Head of caudate nucleus (tissue), 42 donors: Measurements from ENCODE around the gene SH2B3.

ENCODE experiments used
- DNase-seq, 42 donors: peaks; one replicate each; pipeline versions ENCODE4 v3.0.0 to v3.0.0-alpha.2; 2020 to 2021; ENCODE audit warnings: mixed read lengths in 7 of 42
- intact Hi-C: fragments of 100-400 bp; cut with DNase I; formaldehyde crosslinking; loops from one replicate; pipeline ENCODE4 v1.15.0; 2022

The SH2B3 gene

DNA sequence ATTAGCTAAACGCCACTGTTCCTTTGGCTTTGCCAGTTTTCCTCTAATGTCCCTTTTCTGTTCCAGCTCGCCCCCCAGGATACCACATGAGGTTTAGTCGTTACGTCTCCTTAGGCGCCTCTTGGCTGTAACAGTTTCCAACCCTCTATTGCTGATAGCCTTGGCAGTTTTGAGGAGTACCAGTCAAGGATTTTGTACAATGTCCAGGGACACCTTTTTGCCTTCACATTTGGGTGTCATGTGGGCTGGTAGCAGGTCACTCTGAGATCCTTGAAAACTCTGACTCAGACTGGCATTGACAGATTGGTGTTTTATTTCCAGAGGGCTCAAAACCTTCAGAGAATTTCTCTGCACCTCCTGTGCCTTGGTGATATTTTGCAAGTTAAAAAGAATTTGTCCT lies 14.1 kb downstream of the SH2B3 start:
- no peak for DNase-seq
- intact Hi-C loops = no loop called here

DNA sequence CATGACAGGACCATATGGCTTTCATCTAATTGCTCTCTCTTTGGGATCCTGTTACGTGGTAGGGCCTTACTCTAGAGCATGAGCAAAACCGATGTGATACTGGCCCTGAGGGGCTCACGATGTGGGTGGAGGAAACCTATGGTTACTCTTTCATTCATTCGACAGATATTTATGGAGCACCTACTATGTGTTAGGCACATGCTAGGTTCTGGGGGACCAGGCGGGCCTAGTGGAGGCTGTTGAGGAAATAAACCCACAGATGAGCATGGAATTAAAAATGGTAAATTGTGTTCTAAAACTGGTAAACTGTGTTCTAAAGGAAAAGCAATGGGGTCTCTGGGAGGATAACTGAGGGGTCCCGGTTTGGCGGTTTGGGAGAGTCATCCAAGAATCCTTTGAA lies 14.8 kb downstream of the SH2B3 start:
- DNase-seq = no peak
- intact Hi-C loops = no loop called here

DNA sequence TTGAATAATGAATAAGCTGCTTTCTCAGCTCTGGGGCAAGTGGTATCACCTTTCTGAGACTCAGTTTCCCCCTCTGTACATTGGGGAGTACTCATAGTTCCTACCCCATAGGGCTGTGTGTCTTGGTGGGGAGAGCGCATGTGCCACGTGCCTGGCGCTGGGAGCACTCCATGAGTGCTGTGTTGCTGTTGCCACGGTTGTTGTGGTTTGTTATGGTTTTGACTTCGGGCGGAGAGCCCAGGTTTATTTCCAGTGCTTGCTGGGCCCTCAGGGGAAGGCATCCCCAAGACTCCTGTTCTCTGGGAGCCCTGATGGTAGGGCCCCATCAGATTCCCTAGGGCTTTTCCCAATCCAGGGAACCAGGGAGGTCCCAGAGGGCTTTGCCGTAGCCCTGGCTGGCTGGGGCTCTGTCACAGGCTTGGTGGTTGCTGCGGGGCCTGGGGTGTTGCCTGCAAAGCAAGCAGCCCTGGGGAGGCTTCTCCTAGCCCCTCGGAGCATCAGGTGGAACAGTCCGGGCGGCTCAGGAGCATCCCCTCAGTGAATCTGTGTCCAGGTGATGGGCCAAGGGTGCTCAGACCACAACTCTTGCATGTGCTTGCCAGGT lies 18.6 kb downstream of the SH2B3 start:
- no peak for DNase-seq
- intact Hi-C loops = no loop called here

DNA sequence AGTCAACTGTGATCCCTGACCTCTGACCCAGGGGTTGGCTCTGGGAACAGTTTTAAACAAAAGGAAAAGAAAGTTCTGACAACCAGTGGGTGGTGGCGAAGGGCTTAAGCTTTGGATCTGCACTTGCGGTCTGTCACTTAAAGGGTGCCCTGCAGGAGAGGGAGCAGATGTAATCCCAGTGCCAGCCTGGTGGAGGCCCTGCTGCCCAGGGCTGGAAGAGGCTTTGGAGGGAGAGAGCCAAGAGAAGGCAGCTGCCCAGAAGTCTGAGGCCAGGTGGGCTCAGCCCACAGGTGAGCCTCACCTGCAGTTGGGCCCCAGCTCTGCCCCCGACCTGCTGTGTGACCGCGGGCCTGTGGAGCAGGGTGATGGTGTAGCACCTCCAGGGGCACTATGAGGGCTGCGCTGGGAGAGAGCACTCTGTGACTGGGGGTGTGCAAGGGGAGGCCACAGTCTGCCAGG lies 19.1 kb downstream of the SH2B3 start:
- no peak for DNase-seq
- intact Hi-C loops = no loop called here

DNA sequence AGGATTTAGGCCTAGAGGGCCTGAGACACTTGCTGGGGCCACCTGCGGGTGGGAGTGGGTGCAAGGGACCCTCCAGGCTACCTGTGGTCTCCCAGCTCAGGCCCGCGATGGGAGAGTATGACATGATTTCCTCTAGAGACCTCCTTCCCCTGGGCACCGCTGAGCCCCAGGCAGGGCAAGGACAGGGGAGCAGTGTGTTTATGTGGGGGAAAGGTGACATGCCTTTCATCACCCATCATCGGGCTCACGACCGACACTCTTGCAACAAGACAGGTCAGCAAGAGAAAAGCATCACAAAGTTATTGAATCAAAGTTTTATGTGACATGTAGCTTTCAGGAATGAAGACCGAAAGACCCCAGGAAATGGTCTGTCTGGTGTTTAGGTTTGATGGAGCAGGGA lies 19.9 kb downstream of the SH2B3 start:
- intact Hi-C loops = no loop called here
- no peak for DNase-seq

DNA sequence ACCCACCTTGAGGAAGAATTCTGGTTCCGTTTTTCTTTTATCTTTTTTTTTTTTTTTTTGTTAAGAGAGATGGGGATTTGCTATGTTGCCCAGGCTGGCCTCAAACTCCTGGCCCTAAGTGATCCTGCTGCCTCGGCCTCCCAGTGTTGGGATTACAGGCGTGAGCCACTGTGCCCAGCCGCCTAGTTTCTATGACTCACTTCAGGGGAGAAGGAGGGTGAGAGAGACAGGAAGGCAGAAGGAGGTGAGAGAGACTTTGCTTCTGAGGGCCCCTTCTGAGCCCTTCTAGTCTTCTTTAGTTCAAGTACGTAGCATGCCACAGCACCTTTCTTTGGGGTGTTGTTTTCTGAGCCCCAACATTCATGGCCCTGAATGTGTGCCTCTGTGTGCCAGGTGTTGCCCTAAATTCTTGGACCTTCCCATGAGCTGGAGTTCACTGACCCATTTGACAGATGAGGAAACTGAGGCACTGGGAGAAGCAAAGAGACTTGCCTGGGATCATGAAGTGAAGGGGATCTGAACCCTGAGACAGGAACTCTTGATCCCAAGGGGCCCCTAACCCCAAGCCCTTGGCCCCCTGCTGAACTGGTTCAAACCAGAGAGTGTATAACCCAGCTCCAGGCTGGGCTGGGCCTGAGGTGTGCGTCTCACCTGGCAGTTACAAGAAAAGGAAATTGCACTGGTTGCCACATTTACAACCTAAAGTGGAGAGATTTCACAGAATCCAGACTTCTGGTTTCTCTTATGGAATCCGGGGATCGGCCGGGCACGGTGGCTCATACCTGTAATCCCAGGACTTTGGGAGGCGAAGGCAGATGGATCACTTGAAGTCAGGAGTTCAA lies 20.8 kb downstream of the SH2B3 start:
- DNase-seq = no peak
- intact Hi-C loops = no loop called here

DNA sequence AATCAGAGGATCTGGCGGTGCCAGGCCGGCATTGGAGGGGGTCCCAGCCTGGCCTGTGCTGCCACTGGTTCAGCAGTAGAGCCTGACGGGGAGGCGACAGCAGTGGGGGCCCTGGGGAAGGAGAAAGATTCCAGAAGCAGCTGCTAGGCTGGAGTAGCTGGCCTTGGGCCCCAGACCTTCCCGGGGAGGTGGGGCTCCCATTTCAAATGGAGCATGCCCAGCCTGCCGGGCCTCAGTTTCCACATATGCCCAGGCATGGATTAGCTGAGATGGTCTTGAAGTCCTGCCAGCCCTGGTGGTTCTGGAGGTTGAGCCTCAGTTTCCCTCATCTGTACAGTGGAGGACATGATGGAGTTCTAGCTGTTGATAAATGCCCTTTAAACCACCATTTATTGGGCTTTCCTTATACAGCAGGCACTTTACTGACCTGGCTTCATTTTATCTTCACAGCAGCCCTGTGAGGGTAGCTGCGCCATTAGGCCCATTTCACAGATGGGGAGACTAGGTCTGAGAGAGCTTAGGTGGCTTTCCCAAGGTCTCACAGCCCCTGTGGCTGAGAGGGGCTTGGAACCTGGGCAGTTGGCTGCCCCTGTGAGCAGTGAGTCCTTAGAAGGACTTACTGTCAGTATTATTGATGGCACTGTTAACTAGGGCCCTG lies 21.8 kb downstream of the SH2B3 start:
- intact Hi-C loops = no loop called here
- no peak for DNase-seq

DNA sequence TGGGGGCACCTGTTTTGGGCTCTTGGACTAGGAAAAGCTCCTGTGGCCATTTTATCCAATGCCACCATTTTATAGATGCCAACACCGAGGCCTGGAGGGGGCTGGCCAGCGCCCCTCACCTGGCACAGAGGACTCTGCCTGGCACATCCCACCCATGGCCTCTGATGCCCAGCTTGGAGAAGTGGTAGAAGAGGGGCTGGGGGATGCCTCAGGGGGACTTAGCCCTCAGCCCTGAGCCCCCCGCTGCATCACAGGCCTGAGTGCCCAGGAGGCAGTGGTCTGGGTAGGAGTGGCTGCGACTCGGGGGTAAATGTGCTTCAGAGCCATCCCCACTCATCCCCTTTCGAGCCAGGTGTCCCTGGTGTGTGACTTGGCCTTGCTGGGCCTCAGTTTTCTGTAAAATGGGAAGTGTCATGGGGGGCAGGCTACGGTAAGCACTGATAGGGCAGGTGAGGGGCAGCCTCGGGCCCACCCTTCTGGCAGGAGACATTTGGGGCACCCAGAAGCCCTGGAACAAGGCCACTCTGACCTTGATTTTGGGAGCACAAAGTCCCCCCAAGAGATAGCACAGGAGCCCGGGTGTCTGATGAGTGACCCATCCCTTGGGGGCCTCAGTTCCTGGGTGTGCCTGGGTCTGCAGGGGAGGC lies 22.5 kb downstream of the SH2B3 start:
- intact Hi-C loops = no loop called here
- DNase-seq = no peak

DNA sequence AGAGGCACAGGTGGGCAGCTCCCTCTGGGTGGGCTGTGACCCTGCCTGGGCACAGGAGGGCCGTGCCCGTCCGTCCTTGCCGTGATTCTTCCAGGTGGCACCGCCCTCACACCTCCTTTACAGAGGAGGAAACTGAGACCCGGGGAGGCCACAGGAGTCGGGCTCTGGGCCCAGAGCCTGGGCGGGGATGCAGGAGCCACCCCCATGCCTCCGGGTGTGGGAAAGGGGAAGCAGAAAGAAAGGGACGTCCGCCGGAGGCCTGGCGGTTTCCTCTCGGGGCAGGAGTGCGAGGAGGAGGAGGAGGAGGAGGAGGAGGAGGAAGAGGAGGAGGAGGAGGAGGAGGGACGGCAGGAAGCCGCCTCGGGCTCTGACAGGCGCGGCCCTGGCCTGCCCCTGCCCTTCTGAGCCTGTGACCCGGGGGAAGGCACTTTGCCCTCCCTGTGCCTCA lies 23.0 kb downstream of the SH2B3 start:
- DNase-seq = peak in 15 of 42 donors; percentile 30 to 69 (median 48)
- intact Hi-C loops = no loop called here

DNA sequence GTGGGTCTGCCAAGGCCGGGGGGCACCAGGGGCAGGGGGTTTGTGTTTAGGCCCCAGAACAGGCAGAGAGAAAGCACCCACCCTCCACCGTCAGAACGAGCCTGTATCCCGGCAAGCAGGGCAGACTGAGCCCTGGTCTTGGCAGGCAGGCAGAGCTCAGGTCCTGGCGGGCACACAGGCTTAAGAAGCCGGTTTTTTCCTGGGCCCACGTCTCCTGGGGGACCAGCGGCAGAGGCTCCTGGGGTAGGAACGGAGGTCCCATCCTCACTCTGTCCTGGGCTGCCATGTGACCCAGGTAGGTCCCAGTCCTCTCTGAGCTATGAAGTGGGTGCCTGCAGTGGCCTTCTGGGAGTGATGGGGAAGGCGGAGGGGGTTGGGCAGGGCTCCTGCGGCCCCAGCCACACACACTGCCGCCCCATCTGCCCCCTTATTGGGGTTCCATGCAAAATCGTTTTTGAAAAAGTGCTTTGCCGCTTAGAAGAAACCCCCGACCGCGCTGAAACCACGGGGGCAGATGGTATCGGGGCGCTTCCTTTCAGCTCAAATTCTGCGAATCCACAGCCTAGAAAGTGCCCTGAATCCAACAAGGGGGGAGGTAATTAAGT lies 24.2 kb downstream of the SH2B3 start:
- intact Hi-C loops = no loop called here

DNA sequence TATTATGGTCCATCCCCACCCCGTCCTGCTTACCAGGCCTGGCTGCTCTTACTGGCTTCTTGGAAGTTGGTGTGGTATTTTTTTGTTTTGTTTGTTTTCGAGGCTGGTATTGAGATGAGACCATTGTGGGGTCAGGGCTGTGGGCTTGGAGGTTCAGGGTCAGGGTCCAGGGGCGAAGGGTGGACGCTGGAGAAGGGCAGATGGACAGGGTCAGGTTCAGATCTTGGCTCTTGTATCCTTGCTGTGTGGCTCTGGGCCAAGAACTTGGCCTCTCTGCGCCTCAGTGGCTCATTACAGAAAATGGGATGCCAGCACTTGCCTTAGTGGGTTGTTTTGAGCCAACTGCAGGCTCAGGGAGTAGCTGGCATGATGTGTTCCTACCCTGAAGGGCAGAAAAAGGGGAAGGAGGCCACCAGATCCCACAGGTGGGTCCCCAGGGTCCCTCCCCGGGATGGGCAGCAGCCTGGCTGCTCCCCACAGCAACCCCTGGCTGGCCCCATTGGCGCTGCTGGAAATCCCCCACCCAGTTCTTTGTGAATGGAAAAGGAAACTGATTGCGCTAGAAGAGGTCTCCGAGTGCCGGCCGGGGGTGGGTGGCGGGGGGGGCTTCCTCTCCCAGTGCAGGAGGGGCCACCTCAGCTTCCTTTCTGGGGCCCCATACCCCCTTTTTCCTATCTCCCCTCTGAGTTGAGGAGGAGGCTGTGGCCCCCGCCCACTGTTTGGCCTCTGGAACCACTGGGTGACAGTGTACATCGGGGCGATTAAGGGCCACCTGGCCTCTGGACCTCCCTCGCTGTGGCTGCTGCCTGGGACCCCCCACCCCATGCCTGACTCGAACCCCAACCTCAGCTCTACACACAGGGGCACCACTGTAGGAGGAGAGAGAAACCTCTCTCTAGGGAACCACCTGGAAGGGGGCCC lies 25.0 kb downstream of the SH2B3 start:
- intact Hi-C loops = no loop called here
- no peak for DNase-seq

More for the DNA sequence above, 24.2 kb downstream of the SH2B3 start:
- DNase-seq = no peak

DNA sequence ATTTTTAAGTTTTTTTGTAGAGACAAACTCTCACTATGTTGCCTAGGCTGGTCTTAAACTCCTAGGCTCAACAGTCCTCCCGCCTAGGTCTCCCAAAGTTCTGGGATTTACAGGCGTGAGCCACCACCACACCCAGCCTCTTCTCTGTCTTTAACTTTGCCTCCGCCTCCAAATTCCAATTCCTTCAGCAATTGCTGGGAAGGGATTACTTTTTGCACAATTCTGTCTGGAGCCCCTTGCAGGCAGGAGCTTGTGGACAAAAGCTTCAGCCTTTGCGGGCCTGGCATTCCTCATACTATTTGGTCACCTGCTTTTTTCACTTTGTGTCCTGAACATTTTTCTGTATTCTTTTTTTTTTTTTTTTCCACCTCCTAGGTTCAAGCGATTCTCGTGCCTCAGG lies 26.0 kb downstream of the SH2B3 start:
- intact Hi-C loops = no loop called here
- no peak for DNase-seq

DNA sequence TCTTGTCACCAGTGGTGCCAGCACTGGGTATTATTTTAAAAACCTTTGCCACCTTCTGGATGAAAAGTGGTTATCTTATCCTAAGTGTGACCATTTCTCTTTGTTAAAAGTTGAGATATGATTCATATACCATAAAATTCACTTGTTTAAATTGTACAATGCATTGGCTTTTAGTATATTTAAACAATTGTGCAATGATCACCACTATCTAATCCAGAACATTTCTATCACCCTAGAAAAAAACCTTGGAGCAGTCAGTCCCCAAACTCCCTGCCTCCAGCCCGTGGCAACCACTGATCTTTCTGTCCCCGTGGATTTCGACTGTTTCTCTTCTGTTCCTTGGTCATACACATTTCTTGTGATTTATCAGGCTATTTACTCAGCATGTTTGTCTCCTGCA lies 28.3 kb downstream of the SH2B3 start:
- no peak for DNase-seq
- intact Hi-C loops = no loop called here

DNA sequence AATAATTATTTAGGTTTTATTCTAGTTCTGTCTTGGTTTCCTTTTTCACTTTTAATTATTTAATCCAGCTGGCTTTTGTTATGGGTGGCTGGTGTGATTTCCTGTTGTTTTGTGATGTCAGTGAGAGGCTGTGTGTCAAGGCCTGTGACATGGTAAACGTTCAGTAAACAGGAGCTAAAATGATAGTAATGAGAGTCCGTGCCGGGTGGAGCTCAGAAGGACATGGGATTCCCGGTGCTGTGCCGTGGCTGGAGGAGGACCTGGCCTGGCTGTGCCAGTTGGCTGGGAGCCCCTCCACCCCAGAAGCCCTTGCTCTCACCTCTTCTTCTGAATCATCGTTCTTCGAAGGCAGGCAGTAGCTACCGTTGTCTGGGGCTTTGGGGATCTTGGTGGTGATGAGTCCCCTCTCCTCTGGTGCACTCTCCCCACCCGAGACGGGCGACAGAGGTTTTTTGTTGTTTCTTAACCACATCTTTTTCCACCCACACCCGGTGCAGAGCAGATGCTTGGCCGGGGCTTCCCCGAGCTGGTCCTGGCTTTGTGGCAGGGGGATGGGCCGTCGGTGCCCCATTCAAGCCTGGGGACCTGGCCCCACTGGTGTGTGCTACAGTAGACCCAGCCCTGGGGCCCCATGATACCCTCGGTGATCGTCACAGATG lies 29.1 kb downstream of the SH2B3 start:
- DNase-seq = peak in 2 of 42 donors; percentile 15 to 26
- intact Hi-C loops = no loop called here

DNA sequence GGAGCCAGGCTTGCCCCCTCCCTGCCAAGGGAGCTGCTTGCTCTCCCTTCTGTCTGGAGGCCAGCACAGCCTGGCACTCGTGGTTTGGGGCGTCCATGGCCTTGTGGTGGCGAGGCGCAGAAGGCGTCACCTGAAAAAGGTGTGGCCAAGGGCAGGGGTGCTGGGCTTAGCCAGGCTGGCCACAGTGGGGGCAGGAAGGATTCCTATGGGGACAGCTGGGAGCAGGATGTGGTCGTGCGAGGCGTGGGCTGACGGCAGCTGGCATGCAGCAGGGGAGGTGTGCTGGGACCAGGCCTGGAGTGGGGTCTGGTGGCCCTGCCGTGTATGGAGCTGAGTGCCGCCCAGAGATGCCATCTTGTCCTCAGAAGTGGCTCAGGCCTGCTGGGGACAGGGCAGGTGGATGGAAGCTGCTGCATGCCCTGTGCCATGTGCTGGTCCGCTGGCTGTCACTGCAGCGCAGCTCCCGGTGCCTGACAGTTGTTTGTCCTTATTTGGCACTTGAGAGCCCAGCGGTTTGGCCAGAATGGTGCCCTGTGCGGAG lies 30.0 kb downstream of the SH2B3 start:
- DNase-seq = no peak
- intact Hi-C loops = no loop called here

DNA sequence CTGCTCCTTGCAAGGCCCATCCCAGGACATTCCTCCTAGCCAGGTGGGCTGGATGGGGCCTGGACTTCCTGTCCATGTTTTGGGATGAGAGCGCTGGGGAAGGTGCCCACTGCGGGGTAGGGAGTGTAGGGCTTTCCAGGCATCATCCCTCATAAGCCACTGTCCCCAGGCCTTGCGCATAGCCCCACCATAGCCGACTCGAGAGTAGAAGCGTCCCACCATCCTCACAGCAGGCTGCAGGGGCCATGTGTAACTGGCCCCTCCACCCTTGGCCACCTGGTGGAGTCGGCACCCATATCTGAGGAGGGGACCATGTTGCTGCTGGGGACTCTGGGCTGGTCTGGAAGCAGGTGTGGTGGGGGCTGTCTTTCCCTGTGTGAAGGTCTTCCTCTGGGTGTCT lies 30.5 kb downstream of the SH2B3 start:
- DNase-seq = no peak
- intact Hi-C loops = no loop called here

DNA sequence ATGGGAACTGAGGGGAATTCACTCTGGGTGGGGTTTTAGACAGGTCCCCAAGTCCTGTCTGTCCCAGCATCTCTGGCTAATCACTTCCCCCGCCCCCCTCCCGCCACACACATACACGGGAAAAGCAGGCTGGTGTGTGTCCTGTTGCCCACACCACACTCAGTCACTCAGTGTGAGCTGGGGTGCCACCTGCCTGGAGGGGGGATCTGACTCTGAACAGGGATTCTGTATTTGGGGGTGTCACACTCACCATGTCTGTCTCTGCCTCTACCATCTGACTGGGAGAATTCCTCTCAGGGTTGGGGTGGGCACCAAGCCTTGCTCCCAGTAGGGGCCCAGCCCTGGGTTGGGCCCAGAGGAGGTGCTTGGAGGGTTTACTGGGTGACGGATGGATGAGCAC lies 31.1 kb downstream of the SH2B3 start:
- DNase-seq = no peak

More for the DNA sequence above, 31.1 kb downstream of the SH2B3 start:
- intact Hi-C loops = no loop called here
